HepG2 (cell line): ENCODE data around the gene SEC24D. TPM values are rescaled to one million over a fixed set of nuclear protein-coding genes. Genes with fewer than 3 reads are reported as not detected.

Experiments used
- ATAC-seq: fragments of 200-7000 bp; cut with Tn5 transposase; 3 replicates; pipeline ENCODE4 v1.9.1; 2020; ENCODE audit warnings: mild to moderate bottlenecking, moderate library complexity
- BruUV-seq: library from RNA; stranded (reverse); fragments of 400-500 nt; replicated peaks from 2 replicates; lab custom pipeline; 2021; lab: Mats Ljungman, UMichigan
- CTCF ChIA-PET: fragments of 300-600 bp; formaldehyde crosslinking; extraction: SDS; loops from one replicate; lab custom pipeline; 2021; ENCODE audit warnings: low total read pairs, inconsistent platforms, low intra/inter-chr PET ratio; lab: Yijun Ruan, JAX
- POLR2A ChIA-PET: fragments of 350-600 bp; sonication (Branson Sonifier 250); formaldehyde crosslinking; loops from one replicate; lab custom pipeline; 2020; ENCODE audit warnings: antibody characterized with exemption, inconsistent platforms; lab: Yijun Ruan, JAX
- DNase-seq: peaks from one replicate; pipeline ENCODE4 v3.0.0-alpha.2; 2015; ENCODE audit warnings: low spot score
- FAIRE-seq: peaks from 3 replicates; lab custom pipeline; 2011; peaks lifted over from hg19 to GRCh38; lab: Jason Lieb, UNC
- H2AFZ ChIP-seq: one replicate; pipeline ENCODE4 v1.6.1; 2011; ENCODE audit warnings: low read length, inconsistent platforms
- H3K27ac ChIP-seq: fragments of 300-600 bp; 3 replicates; pipeline ENCODE4 v1.8.0; 2011; ENCODE audit warnings: mixed run types, mild to moderate bottlenecking, mixed read lengths, low read length, inconsistent platforms; ENCODE audit not compliant: insufficient read depth; ENCODE audit errors: extremely low read length
- H3K27me3 ChIP-seq, 2 experiments: fragments of 200-600 bp in 1 of 2; 2 replicates in 1 of 2; 3 replicates in 1 of 2; pipeline versions ENCODE4 v1.6.0 to v1.8.0; 2011; ENCODE audit warnings: low read length in 2 of 2, mild to moderate bottlenecking in 2 of 2, moderate library complexity in 2 of 2, inconsistent platforms in 1 of 2; ENCODE audit not compliant: insufficient read depth in 2 of 2, control insufficient read depth in 1 of 2
- H3K36me3 ChIP-seq, 2 experiments: fragments of 200-600 bp in 1 of 2; replicated peaks in 1 of 2; 2 replicates in 1 of 2; 3 replicates in 1 of 2; pipeline versions ENCODE4 v1.5.1 to v1.8.0; 2011; ENCODE audit warnings: low read length in 2 of 2, inconsistent platforms in 1 of 2; ENCODE audit not compliant: insufficient read depth in 2 of 2, control insufficient read depth in 1 of 2
- H3K4me1 ChIP-seq: 2 replicates; pipeline ENCODE4 v1.5.1; 2012; ENCODE audit warnings: low read length, inconsistent platforms; ENCODE audit not compliant: insufficient read depth
- H3K4me2 ChIP-seq: 2 replicates; pipeline ENCODE4 v1.6.0; 2011; ENCODE audit warnings: low read depth, low read length, inconsistent platforms
- H3K4me3 ChIP-seq, 3 experiments: fragments of 200-600 bp in 1 of 3; sonication (generic), shearing (Covaris generic) in 1 of 3; replicated peaks in 1 of 3; 2 replicates each; pipeline ENCODE4 v1.5.1; 2011 to 2016; ENCODE audit warnings: low read length in 3 of 3, inconsistent platforms in 2 of 3, low read depth in 2 of 3, mild to moderate bottlenecking in 2 of 3, control low read depth in 1 of 3, mixed read lengths in 1 of 3; ENCODE audit not compliant: insufficient read depth in 1 of 3
- H3K79me2 ChIP-seq: one replicate; pipeline ENCODE4 v1.6.1; 2011; ENCODE audit warnings: low read length, inconsistent platforms; ENCODE audit not compliant: insufficient read depth
- H3K9ac ChIP-seq: 2 replicates; pipeline ENCODE4 v1.6.0; 2011; ENCODE audit warnings: mild to moderate bottlenecking, low read depth, low read length, inconsistent platforms; ENCODE audit not compliant: insufficient read depth
- H3K9me3 ChIP-seq: 2 replicates; pipeline ENCODE4 v1.5.1; 2012; ENCODE audit warnings: mild to moderate bottlenecking, low read length
- H4K20me1 ChIP-seq: 2 replicates; pipeline ENCODE4 v1.6.0; 2011; ENCODE audit warnings: inconsistent platforms, mild to moderate bottlenecking, low read length, moderate library complexity; ENCODE audit not compliant: insufficient read depth
- ZFY ChIP-seq: sonication (generic); formaldehyde crosslinking; IDR thresholded peaks from 2 replicates; pipeline ENCODE4 v1.4.0; 2020; ENCODE audit warnings: missing genetic modification reagents
- ZNF124 ChIP-seq: sonication (generic); formaldehyde crosslinking; IDR thresholded peaks from 2 replicates; pipeline ENCODE4 v1.4.0; 2020; ENCODE audit warnings: missing genetic modification reagents
- ZNF839 ChIP-seq: sonication (generic); formaldehyde crosslinking; IDR thresholded peaks from 2 replicates; pipeline ENCODE4 v1.4.0; 2020; ENCODE audit warnings: missing genetic modification reagents, mild to moderate bottlenecking, borderline replicate concordance
- ZNF850 ChIP-seq: sonication (generic); formaldehyde crosslinking; conservative IDR thresholded peaks from 2 replicates; pipeline ENCODE4 v1.9.0; 2021; ENCODE audit warnings: mild to moderate bottlenecking, missing genetic modification reagents
- WGBS: methylation state at CpG from one replicate; pipeline ENCODE4 v1.1.6; 2017; ENCODE audit warnings: low lambda C conversion rate; 5-methylcytosine and 5-hydroxymethylcytosine counted together
- in situ Hi-C: cut with HindIII; loops from 2 replicates; pipeline ENCODE4 v1.10.0; 2017; ENCODE audit warnings: low pct_unique_long_range_greater_than_20kb; ENCODE audit not compliant: extremely low pct_ligation_motif_present
- intact Hi-C: fragments of 100-400 bp; cut with micrococcal nuclease; formaldehyde crosslinking; loops from one replicate; pipeline ENCODE4 v1.10.0; 2022; ENCODE audit not compliant: unreplicated experiment
- polyA plus RNA-seq, 8 experiments: library from polyadenylated mRNA; depleted of rRNA in 3 of 8; stranded (reverse) in 7 of 8; unstranded in 1 of 8; fragments of >200 nt; fragmentation: Illumina TruSeq in 4 of 8; extraction: Trizol in 4 of 8; gene quantifications; 2 replicates each; pipeline versions ENCODE4 v1.2.1 to v1.2.3, GENCODE V29; 2011 to 2016; ENCODE audit warnings: low read depth in 4 of 8, missing spikeins in 1 of 8, mixed read lengths in 1 of 8; ENCODE audit not compliant: insufficient read depth in 1 of 8
- total RNA-seq, 5 experiments: library from RNA; depleted of rRNA; stranded (reverse); fragments of >200 nt; fragmentation: Illumina TruSeq; extraction: Trizol; gene quantifications; 2 replicates each; pipeline ENCODE4 v1.2.3, GENCODE V29; 2016; ENCODE audit warnings: low read depth in 1 of 5
- TF ChIP-seq, protein P1 (sequence below): sonication (generic); formaldehyde crosslinking; IDR thresholded peaks from 2 replicates; pipeline ENCODE4 v1.4.0; 2020; ENCODE audit warnings: mild to moderate bottlenecking, missing genetic modification reagents
- TF ChIP-seq, protein P2 (sequence below): sonication (generic); formaldehyde crosslinking; IDR thresholded peaks from 2 replicates; pipeline ENCODE4 v1.8.1; 2023; ENCODE audit warnings: missing genetic modification reagents, mild to moderate bottlenecking, borderline replicate concordance
- TF ChIP-seq, protein P3 (sequence below): sonication (generic); formaldehyde crosslinking; conservative IDR thresholded peaks from 2 replicates; pipeline ENCODE4 v1.4.0; 2020; ENCODE audit warnings: missing genetic modification reagents
- TF ChIP-seq, protein P4 (sequence below): sonication (generic); formaldehyde crosslinking; IDR thresholded peaks from 2 replicates; pipeline ENCODE4 v1.5.0; 2020; ENCODE audit warnings: mild to moderate bottlenecking, missing genetic modification reagents
- TF ChIP-seq, protein P5 (sequence below): IDR thresholded peaks from 2 replicates; pipeline ENCODE4 v1.6.1; 2012; ENCODE audit warnings: low read length, improper control_type of control experiment

The SEC24D gene
- total and polyA plus RNA-seq, 2 of the 13 experiments (the other 11 are each of a cell fraction or from before 2014, with no cell fraction given), result 30.0 to 51.1 TPM

DNA sequence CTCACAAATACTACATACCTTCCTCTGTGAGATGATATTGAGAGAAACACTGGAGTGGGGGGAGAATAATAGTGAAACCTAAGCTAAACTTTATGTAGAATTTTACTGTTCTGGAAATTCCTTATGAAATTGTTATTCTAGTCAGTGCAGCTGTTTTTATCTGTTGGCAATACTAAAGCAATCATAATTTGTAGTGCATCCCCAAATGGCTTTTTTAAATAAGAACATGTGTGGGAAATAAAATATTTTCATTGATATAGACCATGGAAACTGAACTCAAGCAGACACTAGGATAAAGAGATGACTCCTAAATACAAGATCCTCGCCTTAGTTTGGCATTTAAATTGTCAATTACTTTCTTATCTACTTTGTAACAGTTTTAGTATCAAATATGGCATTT, 51.1 kb downstream of the SEC24D start:
- no peaks in the 10 kb centered on the region for H3K27me3 ChIP-seq
- H3K9ac ChIP-seq, result no peak overlapping the region
- H2AFZ ChIP-seq, result no peak overlapping the region
- H3K4me3 ChIP-seq, result no peak overlapping the region
- intact Hi-C loops (no loop called here), in situ Hi-C loops (no loop called here)
- CTCF ChIA-PET, result no interaction called here
- peaks cover 3% of the 10 kb centered on the region; the same call in 1 of the 2 replicates for H4K20me1 ChIP-seq
- no peak overlapping the region for H3K4me2 ChIP-seq
- ATAC-seq, result no peak
- H3K36me3 ChIP-seq, result peaks cover 1 to 18% of the 10 kb centered on the region in 2 experiments; a peak in 4 of 5 replicates
- WGBS, result 93% methylated on average over 1 of the region's 1 CpG
- BruUV-seq, result no TSS peak
- no peaks in the 10 kb centered on the region for H3K4me1 ChIP-seq
- FAIRE-seq, result no peak
- no peak for DNase-seq
- H3K27ac ChIP-seq, result no peak overlapping the region
- no peaks in the 10 kb centered on the region for H3K79me2 ChIP-seq
- POLR2A ChIA-PET, result no interaction called here
- H3K9me3 ChIP-seq, result no peaks in the 10 kb centered on the region
- TF ChIP-seq, protein P1, sequence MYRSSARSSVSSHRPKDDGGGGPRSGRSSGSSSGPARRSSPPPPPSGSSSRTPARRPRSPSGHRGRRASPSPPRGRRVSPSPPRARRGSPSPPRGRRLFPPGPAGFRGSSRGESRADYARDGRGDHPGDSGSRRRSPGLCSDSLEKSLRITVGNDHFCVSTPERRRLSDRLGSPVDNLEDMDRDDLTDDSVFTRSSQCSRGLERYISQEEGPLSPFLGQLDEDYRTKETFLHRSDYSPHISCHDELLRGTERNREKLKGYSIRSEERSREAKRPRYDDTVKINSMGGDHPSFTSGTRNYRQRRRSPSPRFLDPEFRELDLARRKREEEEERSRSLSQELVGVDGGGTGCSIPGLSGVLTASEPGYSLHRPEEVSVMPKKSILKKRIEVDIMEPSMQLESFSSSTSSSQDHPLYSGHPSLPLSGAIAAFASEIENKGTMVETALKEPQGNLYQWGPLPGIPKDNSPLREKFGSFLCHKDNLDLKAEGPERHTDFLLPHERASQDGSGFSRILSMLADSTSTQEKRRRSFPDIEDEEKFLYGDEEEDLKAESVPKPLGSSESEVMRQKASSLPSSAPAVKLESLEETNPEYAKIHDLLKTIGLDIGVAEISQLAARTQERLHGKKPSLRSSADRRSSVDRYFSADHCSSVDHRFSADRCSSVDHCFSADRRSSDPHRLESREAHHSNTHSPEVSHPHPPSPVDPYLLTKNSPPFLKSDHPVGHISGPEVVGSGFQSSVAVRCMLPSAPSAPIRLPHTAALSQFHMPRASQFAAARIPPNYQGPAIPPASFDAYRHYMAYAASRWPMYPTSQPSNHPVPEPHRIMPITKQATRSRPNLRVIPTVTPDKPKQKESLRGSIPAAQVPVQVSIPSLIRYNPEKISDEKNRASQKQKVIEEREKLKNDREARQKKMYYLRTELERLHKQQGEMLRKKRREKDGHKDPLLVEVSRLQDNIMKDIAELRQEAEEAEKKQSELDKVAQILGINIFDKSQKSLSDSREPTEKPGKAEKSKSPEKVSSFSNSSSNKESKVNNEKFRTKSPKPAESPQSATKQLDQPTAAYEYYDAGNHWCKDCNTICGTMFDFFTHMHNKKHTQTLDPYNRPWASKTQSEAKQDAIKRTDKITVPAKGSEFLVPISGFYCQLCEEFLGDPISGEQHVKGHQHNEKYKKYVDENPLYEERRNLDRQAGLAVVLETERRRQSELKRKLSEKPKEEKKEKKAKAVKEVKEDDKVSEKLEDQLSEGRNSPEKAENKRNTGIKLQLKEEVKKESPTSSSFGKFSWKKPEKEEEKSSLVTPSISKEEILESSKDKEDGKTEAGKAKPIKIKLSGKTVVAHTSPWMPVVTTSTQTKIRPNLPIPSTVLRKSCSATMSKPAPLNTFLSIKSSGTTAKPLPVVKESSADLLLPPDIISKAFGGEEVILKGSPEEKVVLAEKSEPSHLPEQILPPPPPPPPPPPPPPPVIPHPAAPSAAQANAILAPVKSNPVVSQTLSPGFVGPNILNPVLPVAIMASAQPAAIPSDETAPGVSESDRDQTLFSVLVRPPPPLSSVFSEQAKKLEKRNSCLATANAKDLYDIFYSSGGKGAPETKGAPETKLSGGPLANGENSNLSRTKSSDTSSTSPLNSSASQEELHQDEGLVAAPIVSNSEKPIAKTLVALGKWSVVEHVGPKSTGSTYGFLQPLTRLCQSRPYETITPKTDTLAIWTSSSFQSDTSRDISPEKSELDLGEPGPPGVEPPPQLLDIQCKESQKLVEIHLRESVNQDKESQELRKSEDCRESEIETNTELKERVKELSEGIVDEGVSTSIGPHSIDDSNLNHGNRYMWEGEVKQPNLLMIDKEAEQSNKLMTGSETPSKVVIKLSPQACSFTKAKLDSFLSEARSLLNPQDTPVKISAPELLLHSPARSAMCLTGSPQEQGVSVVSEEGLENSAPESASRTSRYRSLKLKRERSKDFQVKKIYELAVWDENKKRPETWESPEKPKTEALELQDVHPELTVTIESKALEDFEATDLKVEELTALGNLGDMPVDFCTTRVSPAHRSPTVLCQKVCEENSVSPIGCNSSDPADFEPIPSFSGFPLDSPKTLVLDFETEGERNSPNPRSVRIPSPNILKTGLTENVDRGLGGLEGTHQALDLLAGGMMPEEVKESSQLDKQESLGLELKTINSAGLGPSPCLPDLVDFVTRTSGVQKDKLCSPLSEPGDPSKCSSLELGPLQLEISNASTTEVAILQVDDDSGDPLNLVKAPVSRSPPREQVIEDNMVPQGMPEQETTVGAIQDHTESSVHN (CRISPR knock-in tag), result no peak
- TF ChIP-seq ZNF850 (CRISPR knock-in tag) (no peak), ZFY (CRISPR knock-in tag) (no peak), ZNF124 (CRISPR knock-in tag) (no peak), ZNF839 (CRISPR knock-in tag) (no peak)
- TF ChIP-seq, protein P2, sequence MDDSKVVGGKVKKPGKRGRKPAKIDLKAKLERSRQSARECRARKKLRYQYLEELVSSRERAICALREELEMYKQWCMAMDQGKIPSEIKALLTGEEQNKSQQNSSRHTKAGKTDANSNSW, result no peak
- TF ChIP-seq, protein P3, sequence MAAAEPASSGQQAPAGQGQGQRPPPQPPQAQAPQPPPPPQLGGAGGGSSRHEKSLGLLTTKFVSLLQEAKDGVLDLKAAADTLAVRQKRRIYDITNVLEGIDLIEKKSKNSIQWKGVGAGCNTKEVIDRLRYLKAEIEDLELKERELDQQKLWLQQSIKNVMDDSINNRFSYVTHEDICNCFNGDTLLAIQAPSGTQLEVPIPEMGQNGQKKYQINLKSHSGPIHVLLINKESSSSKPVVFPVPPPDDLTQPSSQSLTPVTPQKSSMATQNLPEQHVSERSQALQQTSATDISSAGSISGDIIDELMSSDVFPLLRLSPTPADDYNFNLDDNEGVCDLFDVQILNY (CRISPR knock-in tag), result no peak
- TF ChIP-seq, protein P4, sequence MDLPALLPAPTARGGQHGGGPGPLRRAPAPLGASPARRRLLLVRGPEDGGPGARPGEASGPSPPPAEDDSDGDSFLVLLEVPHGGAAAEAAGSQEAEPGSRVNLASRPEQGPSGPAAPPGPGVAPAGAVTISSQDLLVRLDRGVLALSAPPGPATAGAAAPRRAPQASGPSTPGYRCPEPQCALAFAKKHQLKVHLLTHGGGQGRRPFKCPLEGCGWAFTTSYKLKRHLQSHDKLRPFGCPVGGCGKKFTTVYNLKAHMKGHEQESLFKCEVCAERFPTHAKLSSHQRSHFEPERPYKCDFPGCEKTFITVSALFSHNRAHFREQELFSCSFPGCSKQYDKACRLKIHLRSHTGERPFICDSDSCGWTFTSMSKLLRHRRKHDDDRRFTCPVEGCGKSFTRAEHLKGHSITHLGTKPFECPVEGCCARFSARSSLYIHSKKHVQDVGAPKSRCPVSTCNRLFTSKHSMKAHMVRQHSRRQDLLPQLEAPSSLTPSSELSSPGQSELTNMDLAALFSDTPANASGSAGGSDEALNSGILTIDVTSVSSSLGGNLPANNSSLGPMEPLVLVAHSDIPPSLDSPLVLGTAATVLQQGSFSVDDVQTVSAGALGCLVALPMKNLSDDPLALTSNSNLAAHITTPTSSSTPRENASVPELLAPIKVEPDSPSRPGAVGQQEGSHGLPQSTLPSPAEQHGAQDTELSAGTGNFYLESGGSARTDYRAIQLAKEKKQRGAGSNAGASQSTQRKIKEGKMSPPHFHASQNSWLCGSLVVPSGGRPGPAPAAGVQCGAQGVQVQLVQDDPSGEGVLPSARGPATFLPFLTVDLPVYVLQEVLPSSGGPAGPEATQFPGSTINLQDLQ (CRISPR knock-in tag), result no peak
- TF ChIP-seq, protein P5, sequence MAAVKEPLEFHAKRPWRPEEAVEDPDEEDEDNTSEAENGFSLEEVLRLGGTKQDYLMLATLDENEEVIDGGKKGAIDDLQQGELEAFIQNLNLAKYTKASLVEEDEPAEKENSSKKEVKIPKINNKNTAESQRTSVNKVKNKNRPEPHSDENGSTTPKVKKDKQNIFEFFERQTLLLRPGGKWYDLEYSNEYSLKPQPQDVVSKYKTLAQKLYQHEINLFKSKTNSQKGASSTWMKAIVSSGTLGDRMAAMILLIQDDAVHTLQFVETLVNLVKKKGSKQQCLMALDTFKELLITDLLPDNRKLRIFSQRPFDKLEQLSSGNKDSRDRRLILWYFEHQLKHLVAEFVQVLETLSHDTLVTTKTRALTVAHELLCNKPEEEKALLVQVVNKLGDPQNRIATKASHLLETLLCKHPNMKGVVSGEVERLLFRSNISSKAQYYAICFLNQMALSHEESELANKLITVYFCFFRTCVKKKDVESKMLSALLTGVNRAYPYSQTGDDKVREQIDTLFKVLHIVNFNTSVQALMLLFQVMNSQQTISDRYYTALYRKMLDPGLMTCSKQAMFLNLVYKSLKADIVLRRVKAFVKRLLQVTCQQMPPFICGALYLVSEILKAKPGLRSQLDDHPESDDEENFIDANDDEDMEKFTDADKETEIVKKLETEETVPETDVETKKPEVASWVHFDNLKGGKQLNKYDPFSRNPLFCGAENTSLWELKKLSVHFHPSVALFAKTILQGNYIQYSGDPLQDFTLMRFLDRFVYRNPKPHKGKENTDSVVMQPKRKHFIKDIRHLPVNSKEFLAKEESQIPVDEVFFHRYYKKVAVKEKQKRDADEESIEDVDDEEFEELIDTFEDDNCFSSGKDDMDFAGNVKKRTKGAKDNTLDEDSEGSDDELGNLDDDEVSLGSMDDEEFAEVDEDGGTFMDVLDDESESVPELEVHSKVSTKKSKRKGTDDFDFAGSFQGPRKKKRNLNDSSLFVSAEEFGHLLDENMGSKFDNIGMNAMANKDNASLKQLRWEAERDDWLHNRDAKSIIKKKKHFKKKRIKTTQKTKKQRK, result no peak
